ENCODE data around the gene STAT2.
"Not testable (repeated sequence)": the region's sequence is repeated elsewhere in the genome, so short reads cannot be mapped to it uniquely, and the experiment has no call there.

STAT2 gene

DNA sequence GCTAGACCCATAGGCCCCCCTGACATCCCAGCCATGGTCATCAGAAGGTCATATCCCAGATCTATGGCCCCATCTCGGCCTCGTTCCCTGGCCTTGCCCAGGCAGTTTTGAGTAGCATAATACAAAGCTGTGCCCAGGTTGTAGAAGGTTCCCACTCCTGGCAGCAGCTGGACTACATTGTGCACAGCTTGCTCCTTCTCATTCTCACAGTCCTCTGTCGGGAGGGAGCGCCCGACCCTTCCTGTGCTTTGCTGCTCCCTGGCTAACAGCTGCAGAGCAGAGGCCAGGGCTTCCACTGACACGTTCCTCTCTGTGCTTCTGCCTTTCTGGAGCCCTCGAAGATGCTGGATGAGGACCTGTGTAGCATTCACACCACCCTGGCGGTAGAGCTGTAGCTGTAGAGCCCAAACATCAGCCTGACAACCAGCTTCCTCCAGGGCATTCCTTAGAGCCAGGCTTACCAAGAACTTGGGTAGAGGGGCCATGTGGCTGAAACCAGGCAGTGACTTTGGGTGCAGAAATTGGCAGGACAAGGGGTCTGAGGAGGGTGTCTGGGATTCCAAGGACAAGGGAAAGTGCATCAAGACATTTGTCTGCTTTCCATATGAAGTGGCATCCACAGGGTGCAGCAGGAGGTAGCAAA, 1.7 kb upstream of the STAT2 start:
- no peak for DNase-seq (ENCODE audit: low spot score)

DNA sequence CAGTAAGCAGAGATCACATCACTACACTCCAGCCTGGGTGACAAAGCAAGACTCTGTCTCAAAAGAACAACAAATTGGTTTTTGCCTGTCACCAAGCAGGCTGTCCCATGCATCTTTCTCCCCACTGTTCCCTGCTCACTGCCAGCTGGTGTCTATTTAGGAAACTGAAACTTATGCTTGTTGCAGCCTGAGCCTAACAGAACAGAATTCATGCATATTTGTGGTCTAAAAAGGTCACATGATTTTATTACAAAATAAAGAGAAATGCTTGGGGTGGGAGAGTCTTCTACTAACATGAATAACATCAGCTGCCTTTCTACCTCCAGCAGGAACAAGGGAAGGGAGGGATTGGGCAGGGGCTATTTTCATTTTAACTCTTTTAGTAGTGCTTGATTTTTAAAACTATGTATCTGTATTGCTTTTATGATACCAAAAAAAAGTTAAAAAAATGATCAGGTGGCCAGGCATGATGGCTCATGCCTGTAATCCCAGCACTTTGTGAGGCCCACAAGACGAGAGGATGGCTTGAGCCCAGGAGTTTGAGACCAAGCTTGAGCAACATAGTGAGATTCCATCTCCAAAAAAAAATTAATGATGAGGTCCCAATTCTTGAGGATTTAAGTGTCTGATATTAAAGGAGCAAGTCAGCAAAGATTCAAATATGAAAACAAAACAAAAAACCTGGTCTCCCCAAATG, 923 bp downstream of the STAT2 start:
- DNase-seq (ENCODE audit: low spot score), result peak; percentile 65

- no peak for DNase-seq (ENCODE audit: low spot score)
Observed at GRCh38 chr12:56351325-56351724, 8.6 kb downstream of the STAT2 start.

DNA sequence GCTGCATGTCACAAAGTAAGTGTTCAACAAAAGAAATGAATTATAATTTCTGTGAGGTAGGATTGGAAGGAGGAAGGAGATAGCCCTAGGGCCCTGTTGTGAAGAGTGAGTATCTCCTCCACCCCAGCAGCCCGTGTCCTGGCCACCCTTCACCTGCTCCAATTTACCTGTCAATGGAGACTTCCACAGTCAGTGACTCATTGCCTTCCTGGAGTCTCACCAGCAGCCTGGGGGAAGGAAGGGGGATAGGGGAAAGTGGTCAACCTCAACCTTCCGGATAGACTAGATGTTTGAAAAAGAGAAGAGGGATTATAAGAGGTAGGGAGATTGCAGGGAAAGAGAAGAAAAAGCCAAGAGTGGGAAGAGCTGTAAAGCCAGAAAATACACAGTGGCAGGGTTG, 9.2 kb downstream of the STAT2 start:
- no peak for DNase-seq (ENCODE audit: low spot score)

DNA sequence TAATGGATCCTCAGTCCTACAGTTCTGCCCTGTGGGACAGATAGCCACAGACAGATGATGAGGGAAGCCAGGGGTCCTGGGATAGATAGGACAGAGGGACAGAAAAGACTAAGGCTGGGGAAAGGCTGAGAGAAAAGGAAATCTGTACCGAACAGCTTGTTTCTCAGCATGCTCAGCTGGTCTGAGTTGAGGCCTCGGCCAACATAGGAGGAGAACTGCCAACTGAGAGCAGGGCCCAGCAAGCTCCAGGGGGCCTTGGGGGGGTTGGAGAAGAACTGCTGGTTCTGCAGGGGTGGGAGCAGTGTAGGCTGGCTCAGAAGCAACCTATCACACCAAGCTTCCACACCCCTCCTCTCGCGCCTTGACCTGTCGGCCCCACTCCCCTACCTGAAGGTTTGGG, 11.1 kb downstream of the STAT2 start:
- no peak for DNase-seq (ENCODE audit: low spot score)

GRCh38 chr12:56347255-56347654, 12.7 kb downstream of the STAT2 start:
- not testable (repeated sequence) for DNase-seq (ENCODE audit: low spot score)

DNA sequence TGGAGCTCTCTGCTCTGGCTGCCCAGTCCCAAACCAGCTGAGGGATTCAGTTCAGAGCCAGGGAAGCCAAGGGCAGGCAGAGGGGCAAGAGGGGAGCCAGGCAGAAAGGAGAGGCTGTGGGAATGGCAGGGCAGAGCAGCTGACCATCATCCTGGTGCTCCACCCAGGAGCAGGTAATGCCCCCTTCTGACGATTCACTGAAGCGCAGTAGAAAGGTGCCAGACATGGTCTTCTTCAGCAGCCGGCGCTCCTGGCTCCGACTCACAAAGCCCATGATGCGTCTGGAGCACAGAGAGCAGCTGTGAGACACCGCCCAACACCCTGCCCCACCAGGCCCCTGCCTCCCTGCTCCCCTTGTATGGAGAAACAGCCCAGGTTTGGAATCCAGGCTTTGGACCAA, 13.2 kb downstream of the STAT2 start:
- peak; percentile 13 for DNase-seq (ENCODE audit: low spot score)

DNA sequence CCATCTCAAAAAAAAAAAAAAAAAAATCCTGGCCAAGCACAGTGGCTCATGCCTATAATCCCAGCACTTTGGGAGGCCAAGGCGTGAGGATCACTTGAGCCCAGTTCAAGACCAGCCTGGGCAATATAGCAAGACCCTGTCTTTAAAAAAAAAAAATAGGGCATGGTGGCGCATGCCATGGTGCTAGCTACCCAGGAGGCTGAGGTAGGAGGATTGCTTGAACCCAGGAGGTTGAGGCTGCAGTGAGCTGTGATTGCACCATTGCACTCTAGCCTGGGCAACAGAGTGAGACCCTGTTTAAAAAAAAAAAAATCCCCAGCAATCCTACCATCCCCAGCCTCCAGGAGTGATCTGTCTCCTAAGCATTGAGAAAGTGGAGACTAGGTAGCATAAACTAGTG, 17.6 kb downstream of the STAT2 start:
- DNase-seq (ENCODE audit: low spot score), result not testable (repeated sequence)

GRCh38 chr12:56341616-56342015, 18.3 kb downstream of the STAT2 start:
- DNase-seq (ENCODE audit: low spot score), result no peak

GRCh38 chr12:56339158-56339422, 20.8 kb downstream of the STAT2 start:
- DNase-seq (ENCODE audit: low spot score), result no peak

DNA sequence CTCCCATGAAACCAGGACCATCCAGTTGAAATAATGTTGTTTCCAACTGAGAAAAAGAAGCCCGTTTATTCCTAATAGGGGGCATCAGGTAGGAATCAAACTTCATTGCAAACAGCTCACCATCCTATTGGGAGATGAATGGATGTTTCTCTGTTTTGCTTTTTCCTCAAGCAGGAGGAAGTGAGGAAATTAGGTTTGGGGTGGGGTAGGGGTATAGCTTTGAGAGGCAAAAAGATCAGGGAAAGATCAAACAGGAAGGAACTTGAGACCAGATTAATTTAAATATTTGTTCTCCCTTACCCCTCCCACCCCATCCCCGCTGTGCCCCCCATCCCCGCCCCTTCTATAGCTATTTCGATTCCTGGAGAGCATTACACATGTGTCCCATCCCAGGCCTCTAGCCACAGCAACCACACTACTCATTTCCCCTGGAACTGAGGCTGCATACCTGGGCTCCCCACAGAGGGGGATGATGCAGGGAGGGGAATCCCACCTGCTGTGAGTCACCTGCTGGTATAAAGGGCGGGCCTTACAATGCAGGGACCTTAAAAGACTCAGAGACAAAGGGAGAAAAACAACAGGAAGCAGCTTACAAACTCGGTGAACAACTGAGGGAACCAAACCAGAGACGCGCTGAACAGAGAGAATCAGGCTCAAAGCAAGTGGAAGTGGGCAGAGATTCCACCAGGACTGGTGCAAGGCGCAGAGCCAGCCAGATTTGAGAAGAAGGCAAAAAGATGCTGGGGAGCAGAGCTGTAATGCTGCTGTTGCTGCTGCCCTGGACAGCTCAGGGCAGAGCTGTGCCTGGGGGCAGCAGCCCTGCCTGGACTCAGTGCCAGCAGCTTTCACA, 21.4 kb downstream of the STAT2 start, which contains the start of gene IL23A:
IL23A (plus strand) TSS at position 577 of the 850 bp plus-strand sequence; CDS start at position 738, 161 bp downstream.
- peak; percentile 98 for DNase-seq (ENCODE audit: low spot score)

DNA sequence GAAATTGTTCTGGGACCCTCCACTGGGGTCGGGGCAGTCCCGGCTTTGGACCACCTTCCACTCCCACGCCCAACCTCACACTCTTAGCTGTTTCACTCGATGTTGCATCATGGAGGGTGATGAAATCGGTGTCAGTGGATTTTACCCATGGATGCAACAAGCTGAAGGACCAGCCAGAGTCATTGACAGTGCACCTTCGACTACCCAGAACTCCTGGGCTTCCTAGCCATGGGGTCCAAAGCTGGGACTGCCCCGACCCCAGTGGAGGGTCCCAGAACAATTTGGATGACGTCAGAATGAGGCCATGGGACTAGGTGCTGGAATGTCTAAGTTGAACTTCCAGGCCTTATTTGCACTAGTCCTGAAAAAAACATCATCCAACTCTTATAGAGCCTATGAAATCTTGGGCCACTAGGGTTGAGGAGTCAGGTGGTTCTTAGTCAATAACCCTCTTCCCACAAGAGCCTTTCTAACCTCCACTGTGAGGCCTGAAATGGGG, 22.1 kb downstream of the STAT2 start:
- peak; percentile 19 for DNase-seq (ENCODE audit: low spot score)

- no peak for DNase-seq (ENCODE audit: low spot score)
Observed at GRCh38 chr12:56336361-56337167, 23.3 kb downstream of the STAT2 start.

- not testable (repeated sequence) for DNase-seq (ENCODE audit: low spot score)
Observed at GRCh38 chr12:56335527-56335926, 24.4 kb downstream of the STAT2 start.

GRCh38 chr12:56334490-56334793, 25.5 kb downstream of the STAT2 start:
- no peak for DNase-seq (ENCODE audit: low spot score)

DNA sequence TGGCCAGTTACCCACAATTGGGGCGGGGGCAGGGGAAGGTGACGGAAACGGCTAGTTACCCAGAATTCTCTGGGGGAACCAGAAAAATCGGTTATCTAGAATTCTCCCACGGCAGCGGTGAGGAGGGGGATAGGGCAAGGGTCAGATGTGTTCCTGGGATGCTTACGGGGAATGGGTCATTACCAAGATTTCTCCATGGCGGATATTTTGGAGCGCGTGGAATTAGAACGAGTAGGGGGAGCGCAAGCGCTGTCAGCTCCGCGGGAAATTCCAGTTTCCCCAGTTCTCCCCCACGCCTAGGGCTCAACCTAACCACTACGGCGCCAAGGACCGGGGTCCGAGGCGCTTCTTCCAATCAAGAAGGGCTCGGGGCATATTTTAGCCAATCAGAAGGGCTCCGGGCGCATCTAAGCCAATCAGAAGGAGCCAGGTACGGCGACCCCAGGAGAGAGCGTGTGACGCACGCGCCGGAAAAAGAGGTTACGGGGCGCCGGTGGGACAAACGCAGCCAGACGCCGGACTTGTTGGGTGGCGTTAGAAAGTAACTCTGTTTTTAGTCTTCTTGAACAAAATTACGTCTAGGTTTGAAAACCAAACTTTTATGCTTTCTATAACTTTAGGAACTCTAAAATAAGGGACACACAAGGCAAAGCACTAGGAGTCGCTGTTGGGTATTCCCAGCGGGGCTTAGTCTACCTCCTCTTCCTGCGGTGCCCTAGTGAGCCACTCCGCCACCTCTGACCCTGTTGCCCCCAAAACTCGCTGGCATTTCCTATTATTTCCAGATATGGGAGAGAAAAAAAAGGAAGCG, 26.0 kb downstream of the STAT2 start, which contains the start of gene PAN2:
PAN2 (minus strand) TSS at position 322 of the 811 bp plus-strand sequence. CDS start 906 bp downstream, outside the sequence.
- peak; percentile 99 for DNase-seq (ENCODE audit: low spot score)

DNA sequence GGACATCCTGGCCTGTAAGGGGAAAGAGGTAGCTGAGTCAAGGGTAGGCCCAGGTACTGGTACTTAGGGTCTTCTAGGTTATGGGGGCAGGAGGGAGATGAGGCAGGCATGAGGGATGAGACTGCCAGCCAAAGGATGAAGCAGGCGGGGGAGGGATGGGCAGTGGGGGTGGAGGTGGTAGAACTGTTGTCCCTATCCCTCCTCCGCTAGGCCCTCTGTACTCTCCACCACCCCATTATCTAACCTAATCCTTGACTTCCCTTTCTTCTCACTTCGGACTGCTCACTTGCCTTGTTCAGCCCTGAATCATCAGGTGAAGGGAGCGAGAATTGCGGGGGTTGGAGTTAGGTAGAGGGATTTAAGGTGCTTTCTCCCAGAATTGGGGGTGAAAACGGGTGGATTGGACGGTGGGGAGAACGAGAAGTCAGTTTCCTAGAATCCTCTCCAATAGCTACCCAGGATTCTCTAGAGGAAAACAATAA, 26.7 kb downstream of the STAT2 start:
- DNase-seq (ENCODE audit: low spot score), result no peak

DNA sequence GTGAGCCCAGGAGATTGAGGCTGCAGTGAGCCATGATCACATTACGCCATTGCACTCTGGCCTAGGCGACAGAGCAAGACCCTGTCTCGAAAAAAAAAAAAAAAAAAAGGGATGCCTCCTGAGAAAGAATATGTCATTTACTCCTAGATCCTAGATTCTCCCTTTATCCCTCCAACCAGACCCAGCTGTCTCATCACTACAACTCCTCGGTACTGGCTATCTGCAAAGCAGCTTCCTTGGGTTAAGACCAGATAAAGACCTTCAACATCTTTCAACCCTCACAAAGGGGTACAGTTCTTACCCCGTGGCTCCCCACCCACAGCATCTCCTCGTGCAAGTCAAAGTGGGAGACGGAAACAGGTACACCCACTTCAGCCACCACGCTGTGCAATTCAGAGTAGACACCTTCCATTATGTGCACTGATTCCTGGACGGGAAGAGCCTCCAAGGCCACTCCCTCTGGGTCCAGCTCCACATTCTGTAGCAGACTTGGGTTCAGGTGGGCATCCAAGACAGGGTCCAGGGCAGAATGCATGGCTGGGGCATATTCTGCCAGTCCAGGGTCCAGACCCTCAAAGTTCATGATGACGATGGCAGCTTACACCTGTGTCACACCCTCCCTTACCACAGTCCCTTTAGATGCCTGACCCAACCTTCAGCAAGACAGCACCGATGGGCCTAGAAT, 27.3 kb downstream of the STAT2 start:
- no peak for DNase-seq (ENCODE audit: low spot score)

DNA sequence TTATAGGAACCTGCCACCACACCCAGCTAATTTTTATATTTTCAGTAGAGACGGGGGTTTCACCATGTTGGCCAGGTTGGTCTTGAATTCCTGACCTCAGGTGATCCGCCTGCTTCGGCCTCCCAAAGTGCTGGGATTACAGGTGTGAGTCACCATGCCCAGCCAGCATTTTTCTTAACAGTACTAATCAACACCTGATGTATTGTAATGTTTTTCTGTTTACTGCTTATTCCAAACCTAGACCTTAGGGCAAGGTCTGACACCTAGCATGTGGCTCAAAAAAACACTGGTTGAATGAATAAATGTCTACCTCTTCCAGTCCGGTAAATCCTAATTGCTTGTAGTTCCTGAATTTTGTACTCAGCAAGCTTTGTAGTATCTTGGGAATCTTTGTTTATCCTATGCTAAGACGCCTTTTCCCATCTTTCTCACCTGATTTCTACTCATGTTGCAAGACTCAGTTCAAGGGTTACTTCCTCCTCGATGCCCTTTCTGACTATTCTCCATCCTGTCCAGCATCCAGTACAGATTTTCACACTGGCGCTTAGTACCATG, 28.9 kb downstream of the STAT2 start:
- DNase-seq (ENCODE audit: low spot score), result peak; percentile 18

DNA sequence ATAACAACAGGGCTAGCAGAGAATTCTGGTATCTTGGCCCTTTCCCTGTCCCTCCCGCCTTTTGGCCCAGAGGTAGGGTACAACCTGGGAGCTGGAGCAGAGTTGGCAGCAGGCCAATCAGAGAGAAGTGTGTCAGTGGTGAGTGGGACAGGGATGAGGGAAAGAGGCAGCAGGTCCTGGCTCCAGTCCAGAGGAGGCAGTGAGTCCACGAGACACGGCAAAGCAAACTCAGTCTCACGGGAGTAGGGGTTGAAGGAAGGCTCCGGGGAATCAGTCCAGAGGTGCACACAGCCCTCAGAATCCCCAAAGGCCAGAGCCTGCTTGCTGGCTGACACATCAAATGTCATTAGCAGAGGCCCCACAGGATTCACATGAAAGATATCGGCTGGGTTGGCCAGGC, 33.4 kb downstream of the STAT2 start:
- DNase-seq (ENCODE audit: low spot score), result peak; percentile 23

Measured in kidney tubule cell (primary cell).